NCI-H2196 (cell line): ENCODE results near the gene BOD1L2.
A peak's percentile ranks its signal among the peaks of the same experiment; 100 is the strongest.

ENCODE experiments used
- DNase-seq: peaks from one replicate; lab custom pipeline; 2025; ENCODE audit not compliant: unreplicated experiment; lab: John Stamatoyannopoulos, UW

Gene BOD1L2

DNA sequence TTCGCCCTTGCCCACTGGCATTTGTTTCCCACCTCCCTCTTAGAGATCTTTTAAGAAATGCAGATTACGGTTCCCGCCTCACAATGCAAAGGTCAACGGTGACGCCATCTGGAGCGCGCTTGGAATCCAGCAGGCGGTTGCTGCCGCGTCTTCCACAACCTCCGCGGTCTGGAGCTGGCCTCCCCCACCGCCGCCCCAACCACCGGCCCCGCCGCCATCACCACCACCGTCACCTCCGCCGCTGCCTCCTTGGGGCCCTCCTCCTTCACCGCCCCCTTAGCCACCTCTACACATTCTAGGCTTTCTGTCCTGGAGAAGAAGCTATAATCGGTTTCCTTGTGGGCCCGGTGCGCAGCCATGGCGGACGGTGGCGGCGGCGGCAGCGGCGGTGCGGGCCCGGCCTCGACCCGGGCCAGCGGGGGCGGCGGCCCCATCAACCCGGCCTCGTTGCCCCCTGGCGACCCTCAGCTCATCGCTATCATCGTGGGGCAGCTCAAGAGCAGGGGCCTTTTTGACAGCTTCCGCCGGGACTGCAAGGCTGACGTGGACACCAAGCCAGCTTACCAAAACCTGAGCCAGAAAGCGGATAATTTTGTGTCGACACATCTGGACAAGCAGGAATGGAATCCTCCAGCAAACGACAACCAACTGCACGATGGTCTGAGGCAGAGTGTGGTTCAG, at the start of gene BOD1L2:
Gene BOD1L2 (plus strand): TSS at position 132 of the 681 bp plus-strand sequence. CDS start 226 bp downstream, at position 358.
- DNase-seq: no peak

DNA sequence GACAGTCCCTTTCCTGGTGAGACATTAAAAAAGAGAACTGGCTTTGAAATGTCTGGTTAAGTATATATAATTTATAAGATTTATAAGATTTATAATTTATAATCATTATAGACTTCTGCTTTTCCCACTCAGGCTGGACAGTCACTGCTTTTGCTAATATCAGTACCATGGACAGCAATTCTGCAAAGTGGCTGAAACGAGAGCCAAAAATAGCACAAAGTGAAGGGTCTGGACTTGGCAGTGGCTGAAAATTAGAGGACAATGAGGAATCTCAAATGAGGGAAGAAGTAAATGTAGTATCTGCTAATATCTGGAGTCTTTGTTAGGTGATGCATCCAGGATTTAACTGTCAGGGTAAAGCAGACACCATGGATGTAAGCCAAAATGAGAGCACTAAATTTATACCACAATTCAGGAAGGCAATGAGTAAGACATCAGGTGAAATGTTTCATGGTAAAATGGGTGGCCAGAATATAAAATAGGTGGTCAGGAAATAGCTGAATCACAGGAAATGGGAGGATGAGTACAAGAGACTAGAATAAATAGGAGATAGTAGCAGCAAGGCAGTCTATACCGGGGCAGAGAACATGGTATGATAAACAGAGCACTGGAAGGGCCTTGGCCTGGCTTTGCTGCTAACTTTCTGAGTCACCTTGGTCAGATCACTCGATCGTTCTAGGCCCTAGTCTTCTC, 39.6 kb upstream of the BOD1L2 start:
- no peak for DNase-seq

DNA sequence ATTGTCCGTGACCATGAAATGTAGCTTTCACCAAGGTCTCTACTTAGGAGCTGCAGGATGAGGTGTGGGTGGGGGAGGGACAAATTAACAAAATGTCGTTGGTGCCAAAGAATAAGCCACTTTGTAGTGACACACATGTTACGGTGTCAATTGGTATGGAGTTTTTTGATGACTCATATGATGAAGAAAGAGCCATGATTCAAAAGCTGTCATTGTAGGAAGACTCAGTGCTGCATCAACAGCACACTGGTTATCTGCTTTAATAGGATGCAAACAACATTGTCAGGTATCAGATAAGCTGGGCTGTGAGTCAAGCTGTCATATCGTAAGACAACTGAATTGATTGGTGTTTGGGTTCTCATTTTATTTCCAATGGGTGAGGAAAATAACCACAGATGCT, 36.6 kb upstream of the BOD1L2 start:
- DNase-seq: no peak

- DNase-seq: no peak
Observed at GRCh38 chr18:57113799-57114420, 33.0 kb upstream of the BOD1L2 start.

DNA sequence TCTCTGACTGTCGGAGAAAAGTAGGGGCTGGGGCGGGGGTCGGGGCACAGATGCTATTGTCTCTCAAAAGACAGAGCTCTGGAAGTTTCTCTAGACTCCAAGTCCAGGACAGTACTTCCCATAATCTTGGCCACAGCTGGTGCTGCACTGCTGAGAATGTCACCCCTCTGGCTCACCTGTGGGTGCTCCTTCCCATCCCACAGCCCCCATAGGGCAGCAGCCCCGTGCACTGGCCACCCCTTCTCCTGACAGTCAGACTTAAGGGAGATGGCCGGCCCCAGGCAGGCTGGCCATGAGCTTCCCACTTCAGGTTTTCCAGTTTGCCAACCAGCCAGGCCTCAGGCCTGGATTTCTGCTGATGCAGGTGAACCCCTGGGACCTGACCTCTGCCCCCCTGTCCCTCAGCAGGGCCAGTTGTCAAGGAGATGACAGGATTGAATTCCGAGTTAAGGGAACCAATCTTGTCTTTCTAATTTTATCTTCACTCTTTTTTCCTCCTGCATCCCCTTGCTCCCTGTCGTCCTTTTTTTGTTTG, 30.2 kb upstream of the BOD1L2 start:
- no peak for DNase-seq

DNA sequence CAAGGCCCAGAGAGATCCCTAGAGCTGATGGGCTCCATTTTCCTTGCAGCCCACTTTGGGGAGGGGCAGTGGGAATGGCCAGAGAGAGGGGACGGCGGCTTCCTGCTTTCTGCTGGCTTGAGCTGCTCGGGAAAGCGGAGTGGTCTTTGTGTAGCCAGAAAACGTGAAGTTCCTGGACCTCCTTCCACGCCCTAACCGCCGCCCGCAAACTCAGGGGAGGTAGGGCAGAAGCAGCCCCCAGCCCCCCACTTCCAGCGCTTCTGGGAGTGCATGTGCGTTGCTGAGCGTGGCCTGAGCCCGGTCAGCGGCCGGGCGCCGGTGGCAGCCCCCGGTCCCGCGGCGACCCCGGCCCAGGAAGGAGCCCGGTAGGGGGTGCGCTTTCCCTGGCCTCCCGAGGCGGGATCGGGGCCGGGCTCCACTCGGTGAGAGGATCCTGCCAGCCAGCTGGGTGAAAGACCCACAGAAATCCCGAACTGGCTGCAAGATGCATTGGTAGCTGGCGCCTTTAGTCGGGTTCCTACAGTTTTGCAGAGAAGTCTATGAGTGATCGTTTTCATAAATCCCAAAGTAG, 25.3 kb upstream of the BOD1L2 start:
- DNase-seq: no peak

- DNase-seq: no peak
Observed at GRCh38 chr18:57122936-57123510, 23.9 kb upstream of the BOD1L2 start.

GRCh38 chr18:57125627-57126026, 21.3 kb upstream of the BOD1L2 start:
- DNase-seq: no peak

- no peak for DNase-seq
Observed at GRCh38 chr18:57128220-57128932, 18.5 kb upstream of the BOD1L2 start.

DNA sequence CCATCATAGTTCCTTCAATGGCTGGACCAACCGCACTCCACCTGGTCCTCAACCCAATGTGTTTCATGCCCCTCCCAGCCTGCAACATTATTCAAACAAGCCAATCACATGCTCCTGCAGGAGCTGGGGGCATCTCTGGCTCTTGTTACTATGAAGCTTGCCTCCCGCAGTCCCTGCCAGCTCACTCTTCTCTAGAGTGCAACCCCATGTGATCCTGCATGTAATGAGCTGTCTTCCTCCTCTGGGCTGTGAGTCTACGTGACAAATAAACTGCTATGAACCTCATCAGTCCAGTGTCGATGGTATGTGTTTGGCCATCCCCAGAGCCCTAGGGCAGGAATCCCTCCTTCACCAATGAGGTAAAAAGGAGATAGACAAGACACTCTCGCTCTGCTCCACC, 15.8 kb upstream of the BOD1L2 start:
- DNase-seq: no peak

DNA sequence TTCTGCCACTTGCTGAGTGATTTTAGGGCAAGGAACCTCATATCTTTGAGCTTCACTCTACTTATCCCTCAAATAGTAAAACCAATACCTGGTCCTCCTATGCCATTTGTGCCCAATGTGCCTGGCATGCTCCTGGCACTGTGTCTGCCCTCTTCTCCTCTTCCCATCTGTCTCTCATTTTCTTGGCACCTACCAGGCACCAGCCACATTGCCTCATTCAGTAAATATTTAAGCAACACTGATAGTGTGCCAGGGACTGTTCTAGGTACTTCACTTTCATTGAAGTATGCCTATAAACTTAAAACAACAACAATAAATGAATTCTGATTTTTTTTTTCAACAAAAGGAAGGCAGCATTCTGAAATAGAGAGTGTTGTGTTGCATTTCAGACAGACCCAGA, 15.1 kb upstream of the BOD1L2 start:
- peak; percentile 3 for DNase-seq

DNA sequence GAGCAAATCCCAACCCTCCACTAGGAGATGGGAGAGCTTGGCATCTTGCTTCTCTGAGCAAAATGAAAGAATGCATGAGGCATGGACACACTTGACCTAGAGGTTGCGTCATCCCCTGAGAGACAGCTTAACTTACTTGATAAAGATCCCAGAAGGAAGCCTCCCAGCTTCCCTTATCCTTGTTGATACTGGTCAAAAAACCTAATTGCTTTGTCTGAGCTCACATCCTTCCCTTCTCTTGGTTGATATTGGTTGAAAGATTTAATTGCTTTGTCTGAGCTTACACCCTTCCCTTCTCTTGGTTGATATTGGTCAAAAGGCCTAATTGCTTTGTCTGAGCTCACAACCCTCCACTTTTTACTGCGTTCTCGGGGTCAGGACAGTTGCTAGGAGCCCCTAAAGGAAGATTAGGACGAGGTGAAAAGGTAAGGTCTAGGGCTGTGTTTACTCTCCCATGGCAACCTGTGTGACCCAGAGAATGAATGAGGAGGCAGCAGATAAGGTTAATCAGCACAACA, 12.2 kb upstream of the BOD1L2 start:
- no peak for DNase-seq

DNA sequence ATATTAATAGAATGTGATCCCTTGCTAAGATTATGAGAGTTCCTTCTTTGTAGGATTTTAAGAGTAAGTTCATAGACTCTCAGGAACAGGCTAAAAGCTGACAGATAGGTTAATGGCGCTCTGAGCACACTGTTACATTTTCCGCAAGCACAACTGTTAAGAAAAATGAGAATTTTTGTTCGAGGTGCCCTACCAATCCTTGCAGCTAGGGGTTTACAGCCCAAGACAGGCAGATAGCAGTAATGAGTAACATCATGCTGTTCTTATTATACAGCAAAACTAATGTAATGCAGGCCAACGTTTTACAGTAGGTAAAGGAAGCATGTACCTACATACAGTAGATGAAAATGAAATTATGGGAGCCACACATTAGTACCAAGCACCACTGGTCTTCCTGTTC, 11.2 kb upstream of the BOD1L2 start:
- DNase-seq: no peak

DNA sequence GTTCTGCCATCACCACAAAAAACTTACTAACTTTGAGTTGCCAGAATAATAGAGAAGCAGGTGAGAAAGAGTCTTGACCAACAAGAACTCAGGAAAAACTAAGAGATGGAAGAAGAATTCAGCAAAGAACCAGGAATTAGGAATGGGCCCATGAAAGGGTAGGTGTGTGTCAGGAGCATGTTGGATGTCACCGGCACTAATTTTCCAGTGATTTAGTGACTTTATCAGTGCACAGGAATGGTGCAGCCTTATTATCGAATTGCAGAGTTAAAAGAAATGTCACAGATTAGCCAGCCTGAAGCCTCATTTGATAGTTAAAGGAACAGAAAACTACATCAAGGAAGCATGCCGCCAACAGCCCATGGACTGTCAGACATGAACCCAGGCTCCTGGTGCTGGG, 9.0 kb upstream of the BOD1L2 start:
- no peak for DNase-seq

- DNase-seq: no peak
Observed at GRCh38 chr18:57141208-57142129, 5.4 kb upstream of the BOD1L2 start.

GRCh38 chr18:57142324-57142723, 4.6 kb upstream of the BOD1L2 start:
- no peak for DNase-seq

GRCh38 chr18:57143265-57143664, 3.6 kb upstream of the BOD1L2 start:
- no peak for DNase-seq

DNA sequence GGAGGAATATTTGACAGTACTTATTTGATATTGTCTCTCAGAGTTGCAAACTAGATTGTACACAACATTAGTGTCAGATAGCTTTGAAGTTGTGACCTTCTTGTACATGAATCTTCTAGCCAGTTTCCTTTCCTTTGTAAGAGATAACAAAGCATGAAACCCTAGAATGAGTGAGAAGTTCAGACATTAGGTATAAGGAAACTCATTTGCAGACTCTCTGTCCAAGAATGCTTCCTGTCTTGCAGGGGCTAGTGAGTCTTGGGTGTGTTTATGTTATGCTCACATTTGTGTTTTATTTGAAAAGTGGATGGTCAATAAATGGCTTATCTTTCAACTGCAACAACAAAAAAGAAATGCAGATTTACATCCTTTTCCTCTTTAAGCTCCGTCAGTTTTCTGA, 1.4 kb downstream of the BOD1L2 start:
- DNase-seq: no peak

GRCh38 chr18:57149051-57149450, 2.2 kb downstream of the BOD1L2 start:
- DNase-seq: no peak
